ENCODE measurements around the gene GAD1. TPM values are rescaled to one million over a fixed set of nuclear protein-coding genes. Genes with fewer than 3 reads are reported as not detected.

Gene GAD1
- total RNA-seq, 1 donor from 2014 or later = not detected

DNA sequence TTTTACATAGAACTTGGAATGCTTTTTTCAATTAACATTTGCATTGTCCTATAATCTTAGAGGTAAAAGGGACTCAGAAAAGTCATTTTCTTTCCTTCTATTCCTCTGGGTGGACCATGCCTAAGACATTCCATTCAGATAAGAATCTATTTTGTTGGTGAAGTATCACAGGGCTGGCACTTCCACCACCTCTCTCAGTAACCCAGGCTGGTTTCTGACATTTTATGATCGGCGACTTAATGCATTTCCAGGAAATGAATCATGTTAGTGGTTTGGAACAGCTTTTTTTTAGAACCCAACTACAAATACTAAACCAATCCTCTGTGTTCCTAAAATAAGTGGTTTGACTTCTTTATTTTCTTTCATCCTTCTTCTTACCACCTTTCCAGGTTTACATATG, 27.0 kb downstream of the GAD1 start:
- Mint-ChIP-seq H3K9me3 (no peaks in the 10 kb centered on the region), H3K36me3 (ENCODE audit: low read depth) (no peaks in the 10 kb centered on the region), H3K27me3 (peaks cover 17% of the 10 kb centered on the region), H3K4me3 (no peak overlapping the region), H3K27ac (no peak overlapping the region), H3K4me1 (no peaks in the 10 kb centered on the region)
- ChIA-PET CTCF (no interaction called here), POLR2A (no interaction called here)
- DNase-seq (no peak), ATAC-seq (ENCODE audit: low read depth) (no peak)
- TF ChIP-seq CTCF (IDR thresholded peaks at IDR 0.05) = no peak
- intact Hi-C loops (cut with micrococcal nuclease) = no loop called here

DNA sequence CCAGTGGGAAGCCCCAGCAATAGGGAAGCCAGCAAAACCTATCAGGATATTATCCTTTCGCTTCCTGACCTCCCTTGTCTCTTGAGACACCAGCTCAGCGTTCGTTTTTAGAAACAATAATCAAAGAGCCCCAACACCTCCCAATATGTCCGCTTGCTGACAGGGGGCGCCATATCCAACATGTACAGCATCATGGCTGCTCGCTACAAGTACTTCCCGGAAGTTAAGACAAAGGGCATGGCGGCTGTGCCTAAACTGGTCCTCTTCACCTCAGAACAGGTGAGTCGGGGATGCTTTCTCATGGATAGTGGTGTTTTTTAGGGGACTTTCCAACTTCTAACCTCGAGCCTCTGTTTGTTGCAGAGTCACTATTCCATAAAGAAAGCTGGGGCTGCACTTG, 28.7 kb downstream of the GAD1 start:
- Mint-ChIP-seq H3K27me3 (peaks cover 11% of the 10 kb centered on the region), H3K9me3 (peaks cover 2% of the 10 kb centered on the region), H3K4me3 (no peak overlapping the region), H3K36me3 (ENCODE audit: low read depth) (no peaks in the 10 kb centered on the region), H3K4me1 (no peaks in the 10 kb centered on the region), H3K27ac (no peak overlapping the region)
- TF ChIP-seq CTCF (IDR thresholded peaks at IDR 0.05) = no peak
- ATAC-seq (ENCODE audit: low read depth) = no peak
- intact Hi-C loops (cut with micrococcal nuclease) = no loop called here
- ChIA-PET POLR2A (no interaction called here), CTCF (no interaction called here)
- DNase-seq = no peak

- Mint-ChIP-seq H3K4me1 (no peaks in the 10 kb centered on the region), H3K36me3 (ENCODE audit: low read depth) (no peaks in the 10 kb centered on the region), H3K27ac (no peak overlapping the region), H3K9me3 (peaks cover 2% of the 10 kb centered on the region), H3K4me3 (no peak overlapping the region), H3K27me3 (peaks cover 11% of the 10 kb centered on the region)
- ChIA-PET CTCF (no interaction called here), POLR2A (no interaction called here)
- no peak for TF ChIP-seq CTCF (IDR thresholded peaks at IDR 0.05)
- ATAC-seq (ENCODE audit: low read depth) (no peak), DNase-seq (no peak)
- intact Hi-C loops (cut with micrococcal nuclease) = no loop called here
Observed at GRCh38 chr2:170846314-170846713, 29.6 kb downstream of the GAD1 start.

GRCh38 chr2:170847716-170848115, 31.0 kb downstream of the GAD1 start:
- no peaks in the 10 kb centered on the region for H3K4me1 Mint-ChIP-seq
- peaks cover 11% of the 10 kb centered on the region for H3K27me3 Mint-ChIP-seq
- DNase-seq (no peak), ATAC-seq (ENCODE audit: low read depth) (no peak)
- no peak for TF ChIP-seq CTCF (IDR thresholded peaks at IDR 0.05)
- POLR2A ChIA-PET = no interaction called here
- H3K36me3 Mint-ChIP-seq (ENCODE audit: low read depth) = no peaks in the 10 kb centered on the region
- CTCF ChIA-PET = no interaction called here
- peaks cover 2% of the 10 kb centered on the region for H3K9me3 Mint-ChIP-seq
- H3K4me3 Mint-ChIP-seq = no peak overlapping the region
- no peak overlapping the region for H3K27ac Mint-ChIP-seq
- intact Hi-C loops (cut with micrococcal nuclease) = no loop called here

DNA sequence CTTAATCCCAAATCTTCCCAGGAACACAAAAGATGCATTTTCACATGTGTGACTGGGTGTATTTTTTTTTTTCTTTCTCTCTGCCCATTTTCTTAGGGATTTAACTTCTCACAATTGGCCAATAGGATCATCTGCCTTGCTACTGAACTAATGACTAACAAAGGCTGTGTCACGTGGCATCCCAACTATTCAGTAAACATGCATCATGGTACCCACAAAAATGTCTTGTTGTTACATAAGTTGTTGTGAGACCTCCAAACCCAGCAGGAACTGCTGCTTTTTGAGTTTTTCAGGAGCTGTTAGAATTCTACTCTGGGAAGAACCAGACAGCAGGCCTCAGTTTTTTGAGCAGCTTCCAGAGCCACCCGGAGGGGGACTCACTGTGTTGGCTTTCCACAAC, 31.9 kb downstream of the GAD1 start:
- no peak overlapping the region for H3K27ac Mint-ChIP-seq
- CTCF ChIA-PET = no interaction called here
- TF ChIP-seq CTCF (IDR thresholded peaks at IDR 0.05) = no peak
- DNase-seq (no peak), ATAC-seq (ENCODE audit: low read depth) (no peak)
- intact Hi-C loops (cut with micrococcal nuclease) = no loop called here
- H3K9me3 Mint-ChIP-seq = peaks cover 2% of the 10 kb centered on the region
- H3K4me3 Mint-ChIP-seq = no peak overlapping the region
- POLR2A ChIA-PET = no interaction called here
- no peaks in the 10 kb centered on the region for H3K4me1 Mint-ChIP-seq
- H3K36me3 Mint-ChIP-seq (ENCODE audit: low read depth) = no peaks in the 10 kb centered on the region
- H3K27me3 Mint-ChIP-seq = peaks cover 14% of the 10 kb centered on the region
